ENCODE results near the gene ETV7.
"Not testable (repeated sequence)": the region's sequence is repeated elsewhere in the genome, so short reads cannot be mapped to it uniquely, and the experiment has no call there.

The ETV7 gene

GRCh38 chr6:36350082-36350481, 37.4 kb downstream of the ETV7 start:
- no peaks in the 10 kb centered on the region for H3K36me3 Mint-ChIP-seq (ENCODE audit: low read depth)
- H3K9me3 Mint-ChIP-seq = no peaks in the 10 kb centered on the region
- no peak overlapping the region for H3K4me3 Mint-ChIP-seq
- H3K27ac Mint-ChIP-seq = no peak overlapping the region
- peaks cover 9% of the 10 kb centered on the region for H3K4me1 Mint-ChIP-seq (ENCODE audit: low read depth)
- peaks cover 5% of the 10 kb centered on the region for H3K27me3 Mint-ChIP-seq
- intact Hi-C loops (cut with micrococcal nuclease) = no loop called here

GRCh38 chr6:36349240-36349639, 38.2 kb downstream of the ETV7 start:
- H3K9me3 Mint-ChIP-seq = no peaks in the 10 kb centered on the region
- intact Hi-C loops (cut with micrococcal nuclease) = no loop called here
- H3K4me1 Mint-ChIP-seq (ENCODE audit: low read depth) = peaks cover 9% of the 10 kb centered on the region
- no peaks in the 10 kb centered on the region for H3K36me3 Mint-ChIP-seq (ENCODE audit: low read depth)
- peaks cover 5% of the 10 kb centered on the region for H3K27me3 Mint-ChIP-seq
- no peak overlapping the region for H3K27ac Mint-ChIP-seq
- H3K4me3 Mint-ChIP-seq = no peak overlapping the region

- Mint-ChIP-seq H3K9me3 (no peaks in the 10 kb centered on the region), H3K36me3 (ENCODE audit: low read depth) (no peaks in the 10 kb centered on the region), H3K4me1 (ENCODE audit: low read depth) (peaks cover 9% of the 10 kb centered on the region), H3K27me3 (peaks cover 5% of the 10 kb centered on the region), H3K27ac (no peak overlapping the region), H3K4me3 (no peak overlapping the region)
- intact Hi-C loops (cut with micrococcal nuclease) = no loop called here
These were observed 39.8 kb downstream of the ETV7 start for GRCh38 chr6:36347621-36348020.

GRCh38 chr6:36346486-36347273, 40.8 kb downstream of the ETV7 start:
- H3K4me1 Mint-ChIP-seq (ENCODE audit: low read depth) = peaks cover 9% of the 10 kb centered on the region
- no peaks in the 10 kb centered on the region for H3K36me3 Mint-ChIP-seq (ENCODE audit: low read depth)
- no peak overlapping the region for H3K27ac Mint-ChIP-seq
- H3K4me3 Mint-ChIP-seq = no peak overlapping the region
- H3K9me3 Mint-ChIP-seq = no peaks in the 10 kb centered on the region
- intact Hi-C loops (cut with micrococcal nuclease) = no loop called here
- H3K27me3 Mint-ChIP-seq = peaks cover 13% of the 10 kb centered on the region

- Mint-ChIP-seq H3K27ac (no peak overlapping the region), H3K4me3 (no peak overlapping the region)
These were observed 41.6 kb downstream of the ETV7 start for GRCh38 chr6:36345681-36346466.

GRCh38 chr6:36343109-36343680, 44.3 kb downstream of the ETV7 start:
- Mint-ChIP-seq H3K27ac (no peak overlapping the region), H3K4me3 (no peak overlapping the region), H3K9me3 (no peaks in the 10 kb centered on the region), H3K27me3 (peaks cover 28% of the 10 kb centered on the region), H3K36me3 (ENCODE audit: low read depth) (no peaks in the 10 kb centered on the region), H3K4me1 (ENCODE audit: low read depth) (peaks cover 11% of the 10 kb centered on the region)
- intact Hi-C loops (cut with micrococcal nuclease) = no loop called here

More at GRCh38 chr6:36345681-36346466, 41.6 kb downstream of the ETV7 start:
- Mint-ChIP-seq H3K27me3 (peaks cover 14% of the 10 kb centered on the region), H3K9me3 (no peaks in the 10 kb centered on the region), H3K36me3 (ENCODE audit: low read depth) (no peaks in the 10 kb centered on the region), H3K4me1 (ENCODE audit: low read depth) (peaks cover 11% of the 10 kb centered on the region)
- intact Hi-C loops (cut with micrococcal nuclease) = no loop called here

- no peaks in the 10 kb centered on the region for H3K36me3 Mint-ChIP-seq (ENCODE audit: low read depth)
- H3K27me3 Mint-ChIP-seq = peaks cover 32% of the 10 kb centered on the region
- H3K27ac Mint-ChIP-seq = peak overlapping the region; percentile 58
- H3K4me3 Mint-ChIP-seq = peak overlapping the region; percentile 58
- no peaks in the 10 kb centered on the region for H3K9me3 Mint-ChIP-seq
- intact Hi-C loops (cut with micrococcal nuclease) = loop anchor here (2.0 kb wide), 1 partner anchor 20 kb away; no protein-coding TSS in a partner anchor
- peaks cover 17% of the 10 kb centered on the region for H3K4me1 Mint-ChIP-seq (ENCODE audit: low read depth)
These were observed 46.6 kb downstream of the ETV7 start for GRCh38 chr6:36340618-36341454.

GRCh38 chr6:36340306-36340617, 47.2 kb downstream of the ETV7 start:
- Mint-ChIP-seq H3K9me3 (no peaks in the 10 kb centered on the region), H3K36me3 (ENCODE audit: low read depth) (no peaks in the 10 kb centered on the region), H3K4me1 (ENCODE audit: low read depth) (peaks cover 17% of the 10 kb centered on the region), H3K27ac (peak overlapping the region; percentile 58), H3K4me3 (no peak overlapping the region), H3K27me3 (peaks cover 37% of the 10 kb centered on the region)
- intact Hi-C loops (cut with micrococcal nuclease) = loop anchor here (2.0 kb wide), 1 partner anchor 21 kb away; no protein-coding TSS in a partner anchor

- H3K4me3 Mint-ChIP-seq = no peak overlapping the region
- H3K27me3 Mint-ChIP-seq = peaks cover 48% of the 10 kb centered on the region
- H3K27ac Mint-ChIP-seq = no peak overlapping the region
- peaks cover 29% of the 10 kb centered on the region for H3K4me1 Mint-ChIP-seq (ENCODE audit: low read depth)
- H3K36me3 Mint-ChIP-seq (ENCODE audit: low read depth) = no peaks in the 10 kb centered on the region
- intact Hi-C loops (cut with micrococcal nuclease) = no loop called here
- no peaks in the 10 kb centered on the region for H3K9me3 Mint-ChIP-seq
These were observed 48.3 kb downstream of the ETV7 start for GRCh38 chr6:36339146-36339545.

GRCh38 chr6:36338223-36338622, 49.2 kb downstream of the ETV7 start:
- H3K4me3 Mint-ChIP-seq; intact Hi-C loops (cut with micrococcal nuclease); H3K27ac Mint-ChIP-seq; H3K9me3 Mint-ChIP-seq; H3K36me3 Mint-ChIP-seq (ENCODE audit: low read depth): not testable (repeated sequence)
- Mint-ChIP-seq H3K4me1 (ENCODE audit: low read depth) (peaks cover 31% of the 10 kb centered on the region), H3K27me3 (peaks cover 55% of the 10 kb centered on the region)

- peaks cover 59% of the 10 kb centered on the region for H3K27me3 Mint-ChIP-seq
- no peak overlapping the region for H3K27ac Mint-ChIP-seq
- H3K9me3 Mint-ChIP-seq = no peaks in the 10 kb centered on the region
- peaks cover 31% of the 10 kb centered on the region for H3K4me1 Mint-ChIP-seq (ENCODE audit: low read depth)
- no peaks in the 10 kb centered on the region for H3K36me3 Mint-ChIP-seq (ENCODE audit: low read depth)
- no peak overlapping the region for H3K4me3 Mint-ChIP-seq
- intact Hi-C loops (cut with micrococcal nuclease) = no loop called here
These were observed 49.7 kb downstream of the ETV7 start for GRCh38 chr6:36337814-36338213.

- intact Hi-C loops (cut with micrococcal nuclease) = no loop called here
- H3K27ac Mint-ChIP-seq = no peak within 1 kb of the TSS
- no peaks in the 10 kb centered on the region for H3K9me3 Mint-ChIP-seq
- peaks cover 57% of the 10 kb centered on the region for H3K27me3 Mint-ChIP-seq
- H3K4me3 Mint-ChIP-seq = no peak within 1 kb of the TSS
- H3K36me3 Mint-ChIP-seq (ENCODE audit: low read depth) = no peaks in the 10 kb centered on the region
- peaks cover 31% of the 10 kb centered on the region for H3K4me1 Mint-ChIP-seq (ENCODE audit: low read depth)
These were observed 50.7 kb downstream of the ETV7 start, which contains the start of gene BNIP5 for GRCh38 chr6:36336779-36337241. TSS of gene BNIP5 (minus strand) at chr6:36336888. CDS start at chr6:36330690, 6,198 bp downstream.

GRCh38 chr6:36336208-36336710, 51.2 kb downstream of the ETV7 start:
- H3K27me3 Mint-ChIP-seq = peaks cover 55% of the 10 kb centered on the region
- no peaks in the 10 kb centered on the region for H3K36me3 Mint-ChIP-seq (ENCODE audit: low read depth)
- peaks cover 31% of the 10 kb centered on the region for H3K4me1 Mint-ChIP-seq (ENCODE audit: low read depth)
- H3K27ac Mint-ChIP-seq = no peak overlapping the region
- intact Hi-C loops (cut with micrococcal nuclease) = no loop called here
- H3K9me3 Mint-ChIP-seq = no peaks in the 10 kb centered on the region
- no peak overlapping the region for H3K4me3 Mint-ChIP-seq
